Testis (tissue), 2 donors: ENCODE results near the gene NFE2L3.

Source experiments
- CTCF ChIP-seq, 3 experiments: fragments of 450-650 bp in 2 of 3; fragments of 200-600 bp in 1 of 3; sonication (generic) in 1 of 3; IDR thresholded peaks; one replicate each; pipeline ENCODE4 v1.5.1; 2016 to 2019; ENCODE audit warnings: antibody characterized with exemption in 3 of 3, mild to moderate bottlenecking in 2 of 3, moderate library complexity in 1 of 3
- POLR2A ChIP-seq: fragments of 450-650 bp; IDR thresholded peaks from one replicate; pipeline ENCODE4 v1.6.1; 2017; ENCODE audit warnings: antibody characterized with exemption, mild to moderate bottlenecking, moderate library complexity

- TF ChIP-seq CTCF (IDR thresholded peaks at IDR 0.05) (no peak), POLR2A (no peak)
Observed at GRCh38 chr7:26131056-26131589, 20.9 kb upstream of the NFE2L3 start.
